ENCODE data around the gene FAN1. TPM values are rescaled to one million over a fixed set of nuclear protein-coding genes. Genes with fewer than 3 reads are reported as not detected.

The FAN1 gene
- total RNA-seq, 1 donor from 2014 or later: 26.6 TPM

GRCh38 chr15:30979457-30979856, 75.7 kb downstream of the FAN1 start:
- Mint-ChIP-seq H3K27me3 (no peaks in the 10 kb centered on the region), H3K36me3 (ENCODE audit: insufficient read depth) (peaks cover 7% of the 10 kb centered on the region), H3K4me1 (ENCODE audit: low read depth) (peaks cover 14% of the 10 kb centered on the region), H3K27ac (no peak overlapping the region), H3K4me3 (ENCODE audit: low read depth) (no peak overlapping the region), H3K9me3 (ENCODE audit: low read depth) (no peaks in the 10 kb centered on the region)
- TF ChIP-seq, protein P1, sequence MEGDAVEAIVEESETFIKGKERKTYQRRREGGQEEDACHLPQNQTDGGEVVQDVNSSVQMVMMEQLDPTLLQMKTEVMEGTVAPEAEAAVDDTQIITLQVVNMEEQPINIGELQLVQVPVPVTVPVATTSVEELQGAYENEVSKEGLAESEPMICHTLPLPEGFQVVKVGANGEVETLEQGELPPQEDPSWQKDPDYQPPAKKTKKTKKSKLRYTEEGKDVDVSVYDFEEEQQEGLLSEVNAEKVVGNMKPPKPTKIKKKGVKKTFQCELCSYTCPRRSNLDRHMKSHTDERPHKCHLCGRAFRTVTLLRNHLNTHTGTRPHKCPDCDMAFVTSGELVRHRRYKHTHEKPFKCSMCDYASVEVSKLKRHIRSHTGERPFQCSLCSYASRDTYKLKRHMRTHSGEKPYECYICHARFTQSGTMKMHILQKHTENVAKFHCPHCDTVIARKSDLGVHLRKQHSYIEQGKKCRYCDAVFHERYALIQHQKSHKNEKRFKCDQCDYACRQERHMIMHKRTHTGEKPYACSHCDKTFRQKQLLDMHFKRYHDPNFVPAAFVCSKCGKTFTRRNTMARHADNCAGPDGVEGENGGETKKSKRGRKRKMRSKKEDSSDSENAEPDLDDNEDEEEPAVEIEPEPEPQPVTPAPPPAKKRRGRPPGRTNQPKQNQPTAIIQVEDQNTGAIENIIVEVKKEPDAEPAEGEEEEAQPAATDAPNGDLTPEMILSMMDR (IDR thresholded peaks at IDR 0.05; ENCODE audit: unreplicated experiment): no peak
- no peak for DNase-seq (ENCODE audit: low spot score, unreplicated experiment)

DNA sequence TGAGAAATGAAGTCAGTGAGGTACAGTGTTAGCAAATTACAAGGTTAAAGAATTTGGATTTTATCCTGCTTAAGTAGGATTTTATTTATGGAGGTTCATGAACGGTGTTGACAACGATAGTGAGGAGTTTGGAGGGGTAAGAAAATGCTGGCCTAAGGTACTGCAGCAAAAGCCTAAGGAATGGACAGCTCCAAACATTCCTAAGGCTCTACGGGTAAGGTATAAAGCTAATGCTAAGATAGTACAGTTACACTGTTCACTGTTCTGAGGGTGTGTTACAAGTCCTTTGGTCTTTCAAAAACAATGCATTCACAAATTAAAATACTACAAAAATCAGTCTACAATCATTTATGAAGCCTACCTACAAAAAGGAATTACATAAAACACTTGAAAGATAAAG, 80.4 kb downstream of the FAN1 start:
- TF ChIP-seq, protein P1 (IDR thresholded peaks at IDR 0.05; ENCODE audit: unreplicated experiment): no peak
- Mint-ChIP-seq H3K27ac (no peak overlapping the region), H3K27me3 (no peaks in the 10 kb centered on the region), H3K36me3 (ENCODE audit: insufficient read depth) (peaks cover 13% of the 10 kb centered on the region), H3K4me1 (ENCODE audit: low read depth) (peaks cover 11% of the 10 kb centered on the region), H3K9me3 (ENCODE audit: low read depth) (no peaks in the 10 kb centered on the region), H3K4me3 (ENCODE audit: low read depth) (no peak overlapping the region)
- DNase-seq (ENCODE audit: low spot score, unreplicated experiment): no peak

DNA sequence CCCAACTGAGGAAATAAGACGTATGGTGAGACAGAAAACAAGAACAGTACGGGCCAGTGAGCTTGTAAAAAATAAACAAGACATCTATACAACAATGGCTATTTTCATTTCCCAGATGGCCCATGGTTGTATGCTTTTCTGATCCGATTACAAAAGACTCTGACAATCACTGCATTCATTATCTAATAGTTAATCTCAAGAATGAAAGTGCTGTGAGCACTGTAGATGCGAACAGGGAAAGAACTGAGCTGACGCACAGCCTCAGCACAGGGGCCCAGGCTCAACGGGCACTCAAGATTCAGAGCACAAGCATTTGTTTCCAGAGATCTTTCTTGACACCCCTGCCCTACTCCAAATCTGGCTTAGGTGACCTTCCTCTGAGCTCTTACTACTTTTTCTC, 80.8 kb downstream of the FAN1 start:
- no peaks in the 10 kb centered on the region for H3K9me3 Mint-ChIP-seq (ENCODE audit: low read depth)
- H3K4me3 Mint-ChIP-seq (ENCODE audit: low read depth): no peak overlapping the region
- TF ChIP-seq, protein P1 (IDR thresholded peaks at IDR 0.05; ENCODE audit: unreplicated experiment): no peak
- H3K27me3 Mint-ChIP-seq: no peaks in the 10 kb centered on the region
- peaks cover 13% of the 10 kb centered on the region for H3K36me3 Mint-ChIP-seq (ENCODE audit: insufficient read depth)
- H3K4me1 Mint-ChIP-seq (ENCODE audit: low read depth): peaks cover 11% of the 10 kb centered on the region
- DNase-seq (ENCODE audit: low spot score, unreplicated experiment): no peak
- no peak overlapping the region for H3K27ac Mint-ChIP-seq

DNA sequence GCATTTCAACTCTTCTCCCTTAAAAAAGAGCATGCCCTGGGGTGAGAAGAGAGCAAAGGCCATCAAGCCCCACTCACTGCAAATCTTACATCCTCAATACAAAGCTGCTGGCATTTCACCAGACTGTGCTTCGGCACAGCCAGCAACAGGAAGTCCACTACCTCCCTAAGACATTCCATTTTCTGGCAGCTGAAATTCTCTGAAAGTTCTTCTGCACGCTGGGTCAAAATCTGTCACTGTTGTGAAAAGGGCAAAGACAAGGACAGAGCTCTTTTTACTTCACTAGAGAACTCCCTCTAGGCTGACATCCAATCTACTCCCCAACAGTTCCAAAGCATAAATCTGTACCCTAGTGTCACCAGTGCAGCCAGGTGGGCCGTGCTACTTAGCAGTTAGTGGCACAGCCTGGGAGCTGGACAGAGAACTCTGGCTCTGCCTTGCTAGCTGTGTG, 81.4 kb downstream of the FAN1 start:
- Mint-ChIP-seq H3K27me3 (no peaks in the 10 kb centered on the region), H3K27ac (no peak overlapping the region), H3K4me3 (ENCODE audit: low read depth) (no peak overlapping the region), H3K4me1 (ENCODE audit: low read depth) (peaks cover 15% of the 10 kb centered on the region), H3K9me3 (ENCODE audit: low read depth) (no peaks in the 10 kb centered on the region), H3K36me3 (ENCODE audit: insufficient read depth) (peaks cover 13% of the 10 kb centered on the region)
- DNase-seq (ENCODE audit: low spot score, unreplicated experiment): no peak
- TF ChIP-seq, protein P1 (IDR thresholded peaks at IDR 0.05; ENCODE audit: unreplicated experiment): no peak

DNA sequence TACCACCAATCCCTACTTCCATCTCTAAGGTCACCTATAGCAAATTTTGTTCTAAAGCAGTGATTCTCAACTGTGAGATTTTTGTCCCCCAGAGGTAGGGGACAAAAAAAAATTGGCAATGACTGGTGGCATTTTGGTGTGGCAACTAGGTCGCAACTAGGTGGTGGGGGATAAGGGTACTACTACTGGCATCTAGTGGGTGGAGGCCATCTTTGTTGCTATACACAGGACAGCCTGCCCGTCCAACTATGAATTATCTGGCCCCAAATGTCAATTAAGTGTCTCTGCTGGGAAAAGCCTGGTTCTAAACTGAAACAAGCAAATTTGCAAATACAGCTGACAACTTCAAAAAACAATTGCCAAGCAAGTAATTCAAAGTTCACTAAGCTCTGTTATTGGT, 86.3 kb downstream of the FAN1 start:
- Mint-ChIP-seq H3K27me3 (no peaks in the 10 kb centered on the region), H3K27ac (peak overlapping the region; percentile 98), H3K4me1 (ENCODE audit: low read depth) (peaks cover 22% of the 10 kb centered on the region), H3K4me3 (ENCODE audit: low read depth) (peak overlapping the region; percentile 94), H3K9me3 (ENCODE audit: low read depth) (no peaks in the 10 kb centered on the region), H3K36me3 (ENCODE audit: insufficient read depth) (peaks cover 6% of the 10 kb centered on the region)
- TF ChIP-seq, protein P1 (IDR thresholded peaks at IDR 0.05; ENCODE audit: unreplicated experiment): no peak
- DNase-seq (ENCODE audit: low spot score, unreplicated experiment): no peak
